ENCODE measurements around the gene IL1RL2. TPM values are rescaled to one million over a fixed set of nuclear protein-coding genes. Genes with fewer than 3 reads are reported as not detected.
A peak's percentile ranks its signal among the peaks of the same experiment; 100 is the strongest.

Gene IL1RL2
- total RNA-seq, 1 donor from 2014 or later, result not detected

DNA sequence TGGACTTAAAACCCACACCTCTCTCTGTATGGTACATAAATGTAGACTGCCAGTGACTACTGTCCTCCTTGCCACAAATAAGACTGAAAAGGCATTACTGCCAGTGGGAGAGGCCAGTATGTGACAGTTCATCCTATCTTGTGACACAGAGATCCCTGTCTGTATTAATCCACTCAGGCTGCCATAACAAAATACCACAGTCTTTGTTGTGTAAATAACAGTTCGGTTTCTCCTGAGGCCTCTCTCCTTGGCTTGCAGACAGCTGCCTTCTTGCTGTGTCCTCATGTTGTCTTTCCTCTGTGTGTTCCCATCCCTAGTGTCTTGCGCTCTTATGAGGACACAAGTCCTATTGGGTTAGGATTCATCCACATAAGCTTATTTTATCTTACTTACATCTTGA, 78.1 kb downstream of the IL1RL2 start:
- Histone ChIP-seq H3K27ac (no peak overlapping the region), H3K9me3 (no peaks in the 10 kb centered on the region), H3K27me3 (ENCODE audit: low read depth) (no peaks in the 10 kb centered on the region), H3K4me1 (peaks cover 9% of the 10 kb centered on the region), H3K36me3 (no peaks in the 10 kb centered on the region), H3K4me3 (no peak overlapping the region)
- TF ChIP-seq, protein P1, sequence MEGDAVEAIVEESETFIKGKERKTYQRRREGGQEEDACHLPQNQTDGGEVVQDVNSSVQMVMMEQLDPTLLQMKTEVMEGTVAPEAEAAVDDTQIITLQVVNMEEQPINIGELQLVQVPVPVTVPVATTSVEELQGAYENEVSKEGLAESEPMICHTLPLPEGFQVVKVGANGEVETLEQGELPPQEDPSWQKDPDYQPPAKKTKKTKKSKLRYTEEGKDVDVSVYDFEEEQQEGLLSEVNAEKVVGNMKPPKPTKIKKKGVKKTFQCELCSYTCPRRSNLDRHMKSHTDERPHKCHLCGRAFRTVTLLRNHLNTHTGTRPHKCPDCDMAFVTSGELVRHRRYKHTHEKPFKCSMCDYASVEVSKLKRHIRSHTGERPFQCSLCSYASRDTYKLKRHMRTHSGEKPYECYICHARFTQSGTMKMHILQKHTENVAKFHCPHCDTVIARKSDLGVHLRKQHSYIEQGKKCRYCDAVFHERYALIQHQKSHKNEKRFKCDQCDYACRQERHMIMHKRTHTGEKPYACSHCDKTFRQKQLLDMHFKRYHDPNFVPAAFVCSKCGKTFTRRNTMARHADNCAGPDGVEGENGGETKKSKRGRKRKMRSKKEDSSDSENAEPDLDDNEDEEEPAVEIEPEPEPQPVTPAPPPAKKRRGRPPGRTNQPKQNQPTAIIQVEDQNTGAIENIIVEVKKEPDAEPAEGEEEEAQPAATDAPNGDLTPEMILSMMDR (IDR thresholded peaks at IDR 0.05), result no peak
- DNase-seq (no peak), ATAC-seq (no peak)
- intact Hi-C loops (cut with DNase I), result no loop called here

DNA sequence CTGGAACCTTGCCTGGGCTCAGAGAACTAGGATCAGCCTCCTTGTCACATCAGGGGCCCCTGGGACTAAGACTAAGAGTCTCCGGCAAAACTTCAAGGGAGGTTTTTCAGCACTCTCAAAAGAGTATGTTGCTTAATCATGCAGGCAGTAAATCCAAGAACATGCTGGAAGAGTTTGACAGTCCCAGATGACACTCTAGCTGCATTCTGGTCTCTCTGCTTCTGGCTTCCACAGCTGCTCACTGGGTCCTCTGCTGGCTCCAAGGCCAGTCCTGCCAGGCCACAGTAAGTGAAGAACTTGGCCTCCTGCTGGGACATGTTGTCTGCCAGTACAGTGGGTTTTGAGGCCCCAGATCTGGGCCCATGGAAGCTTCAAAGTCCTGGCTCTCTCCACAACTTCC, 79.4 kb downstream of the IL1RL2 start:
- intact Hi-C loops (cut with DNase I), result no loop called here
- Histone ChIP-seq H3K27me3 (ENCODE audit: low read depth) (no peaks in the 10 kb centered on the region), H3K27ac (no peak overlapping the region), H3K4me3 (no peak overlapping the region), H3K9me3 (no peaks in the 10 kb centered on the region), H3K36me3 (no peaks in the 10 kb centered on the region), H3K4me1 (peaks cover 9% of the 10 kb centered on the region)
- ATAC-seq (no peak), DNase-seq (no peak)
- TF ChIP-seq, protein P1 (IDR thresholded peaks at IDR 0.05), result no peak

DNA sequence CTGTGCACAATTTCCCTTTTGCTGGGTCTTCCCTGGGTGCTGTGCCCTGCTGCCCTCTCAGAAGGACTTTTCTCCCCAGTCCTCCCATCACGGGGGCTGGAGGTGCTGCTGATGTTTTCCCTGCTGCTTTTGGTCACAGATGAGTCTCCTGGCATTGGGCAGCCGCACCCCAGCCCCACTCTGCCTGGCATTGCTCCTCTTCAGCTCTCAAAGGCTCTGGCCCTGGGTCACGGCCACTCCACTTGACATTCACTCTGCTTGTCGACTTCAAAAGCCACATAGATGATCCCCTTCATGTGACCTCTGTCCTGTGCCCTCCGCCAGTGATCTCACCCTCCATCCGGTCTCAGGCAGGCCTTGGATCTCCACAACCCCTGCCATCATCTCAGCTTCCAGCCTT, 81.0 kb downstream of the IL1RL2 start:
- Histone ChIP-seq H3K27ac (no peak overlapping the region), H3K36me3 (no peaks in the 10 kb centered on the region), H3K9me3 (no peaks in the 10 kb centered on the region), H3K4me3 (no peak overlapping the region), H3K4me1 (peaks cover 17% of the 10 kb centered on the region), H3K27me3 (ENCODE audit: low read depth) (peaks cover 6% of the 10 kb centered on the region)
- intact Hi-C loops (cut with DNase I), result no loop called here
- TF ChIP-seq, protein P1 (IDR thresholded peaks at IDR 0.05), result no peak
- ATAC-seq, result no peak
- DNase-seq, result no peak

DNA sequence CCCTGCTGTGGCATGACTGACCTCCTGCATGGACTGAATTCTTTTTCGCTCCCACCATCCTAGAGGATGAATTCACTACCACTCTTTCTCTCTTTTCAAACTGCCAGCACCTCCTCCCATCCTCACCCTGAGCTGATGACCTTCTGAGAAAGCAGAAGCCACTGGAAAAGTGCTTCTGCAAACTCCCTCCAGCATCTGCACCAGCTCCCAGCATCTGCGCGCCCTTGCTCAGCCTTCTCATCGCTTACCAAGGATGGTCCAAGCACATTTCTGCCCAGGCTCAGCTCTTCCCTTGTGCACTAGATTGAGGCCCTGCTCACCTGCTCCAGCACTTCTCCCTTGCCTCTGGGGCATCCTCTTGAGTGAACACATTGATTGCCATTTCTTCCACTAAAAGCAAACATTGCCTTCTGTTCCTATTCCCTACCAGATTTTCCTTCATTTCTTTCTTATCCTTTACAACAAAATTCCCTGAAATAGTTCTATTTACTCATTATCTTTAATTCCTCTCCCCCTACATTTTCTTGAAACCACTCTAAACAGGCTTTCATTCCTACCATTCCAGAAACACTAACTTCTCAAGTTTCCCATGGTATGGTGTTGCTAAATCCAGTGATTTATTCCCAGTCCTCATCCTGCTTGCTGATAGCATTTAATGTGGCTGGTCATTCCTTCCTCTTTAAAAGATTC, 81.8 kb downstream of the IL1RL2 start:
- ATAC-seq (no peak), DNase-seq (no peak)
- no peaks in the 10 kb centered on the region for H3K9me3 ChIP-seq
- no peak overlapping the region for H3K27ac ChIP-seq
- TF ChIP-seq, protein P1 (IDR thresholded peaks at IDR 0.05), result no peak
- H3K27me3 ChIP-seq (ENCODE audit: low read depth), result peaks cover 6% of the 10 kb centered on the region
- H3K4me3 ChIP-seq, result no peak overlapping the region
- H3K4me1 ChIP-seq, result peaks cover 22% of the 10 kb centered on the region
- H3K36me3 ChIP-seq, result no peaks in the 10 kb centered on the region
- intact Hi-C loops (cut with DNase I), result no loop called here

DNA sequence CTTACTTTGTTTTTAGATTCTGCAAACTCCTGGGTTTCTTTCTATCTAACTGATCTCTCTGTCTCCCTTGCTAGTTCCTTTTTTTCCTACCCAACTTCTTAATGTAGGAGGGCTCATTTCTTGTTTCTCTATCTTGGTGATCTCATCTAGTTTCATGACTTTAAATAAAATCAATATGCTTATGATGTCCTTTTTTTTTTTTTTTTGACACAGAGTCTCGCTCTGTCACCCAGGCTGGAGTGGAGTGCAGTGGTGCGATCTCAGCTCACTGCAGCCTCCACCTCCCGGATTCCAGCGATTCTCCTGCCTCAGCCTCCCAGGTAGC, 82.3 kb downstream of the IL1RL2 start:
- H3K4me1 ChIP-seq, result peaks cover 22% of the 10 kb centered on the region
- intact Hi-C loops (cut with DNase I), result no loop called here
- no peak overlapping the region for H3K4me3 ChIP-seq
- no peak overlapping the region for H3K27ac ChIP-seq
- DNase-seq (no peak), ATAC-seq (peak in 1 of 2 donors; percentile 20)
- H3K9me3 ChIP-seq, result no peaks in the 10 kb centered on the region
- peaks cover 6% of the 10 kb centered on the region for H3K27me3 ChIP-seq (ENCODE audit: low read depth)
- H3K36me3 ChIP-seq, result no peaks in the 10 kb centered on the region
- TF ChIP-seq, protein P1 (IDR thresholded peaks at IDR 0.05), result no peak

All from lower lobe of right lung (tissue), 2 donors.